Tibial artery (tissue), 4 donors: ENCODE measurements around the gene NT5DC2.

Source experiments
- DNase-seq, 2 donors: peaks; one replicate each; pipeline ENCODE4 v3.0.0-alpha.2; 2019
- H3K27ac ChIP-seq, 2 donors: fragments of 200-600 bp; sonication (generic) in 1 of 2; 1 replicate in 1 of 2; 2 replicates in 1 of 2; pipeline ENCODE4 v1.5.1; 2018 to 2019; ENCODE audit warnings: mild to moderate bottlenecking in 1 of 2
- H3K27me3 ChIP-seq, 2 donors: fragments of 200-600 bp; sonication (generic) in 1 of 2; one replicate each; pipeline versions ENCODE4 v1.5.1 to v1.6.0; 2016 to 2019
- H3K36me3 ChIP-seq, 3 donors: fragments of 200-600 bp; sonication (generic) in 2 of 3; one replicate each; pipeline ENCODE4 v1.5.1; 2016 to 2019; ENCODE audit warnings: mild to moderate bottlenecking in 2 of 3
- H3K4me1 ChIP-seq, 4 donors: fragments of 200-600 bp; sonication (generic) in 2 of 4; 1 replicate in 3 of 4; 2 replicates in 1 of 4; pipeline ENCODE4 v1.5.1; 2016 to 2019
- H3K4me3 ChIP-seq, 2 donors: fragments of 200-600 bp; sonication (generic) in 1 of 2; 1 replicate in 1 of 2; 2 replicates in 1 of 2; pipeline ENCODE4 v1.5.1; 2018 to 2019; ENCODE audit warnings: mild to moderate bottlenecking in 2 of 2
- H3K9me3 ChIP-seq, 3 donors: fragments of 200-600 bp; sonication (generic) in 1 of 3; one replicate each; pipeline ENCODE4 v1.5.1; 2016 to 2019
- intact Hi-C: fragments of 100-400 bp; cut with DNase I; formaldehyde crosslinking; loops from one replicate; pipeline ENCODE4 v1.15.0; 2023; ENCODE audit warnings: low total_unique reads
- TF ChIP-seq, protein P1 (sequence below), 2 experiments: fragments of 200-600 bp in 1 of 2; fragments of 450-650 bp in 1 of 2; IDR thresholded peaks; one replicate each; pipeline ENCODE4 v1.5.1; 2017 to 2019; ENCODE audit warnings: antibody characterized with exemption in 2 of 2, mild to moderate bottlenecking in 1 of 2, moderate library complexity in 1 of 2

NT5DC2 gene

DNA sequence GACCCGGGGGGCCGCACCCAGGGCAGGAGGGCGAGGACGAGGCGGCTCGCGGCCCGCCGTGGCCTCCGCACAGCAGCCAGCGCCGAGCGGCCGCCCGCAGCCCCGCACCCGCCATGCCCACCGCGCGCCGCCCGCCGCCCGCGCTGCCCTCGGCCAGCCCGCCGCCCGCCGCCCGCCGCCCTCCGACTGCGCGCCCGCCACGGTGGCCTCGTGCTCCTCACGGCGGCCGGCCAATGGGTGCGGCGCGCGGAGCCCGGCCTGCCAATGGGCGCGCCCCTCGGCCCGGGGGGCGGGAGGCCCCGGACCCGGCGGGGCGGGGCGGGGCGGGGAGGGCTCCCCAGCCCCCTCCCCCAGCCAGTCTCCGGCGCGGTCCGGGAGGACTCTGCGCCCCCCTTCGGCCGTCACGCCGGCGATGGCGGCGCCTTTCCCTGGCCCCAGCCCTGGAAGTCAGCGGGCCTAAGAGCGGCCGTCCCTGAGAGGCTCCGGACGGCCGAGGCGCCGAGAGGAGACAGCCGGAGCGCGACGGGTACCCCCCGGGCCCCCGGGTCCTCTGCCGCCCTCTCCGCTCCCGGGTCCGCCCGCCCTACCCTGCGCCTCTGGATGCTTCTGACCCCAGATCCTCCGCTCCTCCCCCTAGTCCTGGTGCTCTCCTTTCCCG lies at the start of gene NT5DC2:
Gene NT5DC2, minus strand, starts transcription at position 235 of the 658 bp plus-strand sequence. Its CDS starts 120 bp downstream, at position 115.
- Histone ChIP-seq H3K9me3 (no peaks in the 10 kb centered on the region), H3K36me3 (peaks cover 0 to 3% (median 0%) of the 10 kb centered on the region in 3 donors), H3K27me3 (no peaks in the 10 kb centered on the region), H3K27ac (peak within 1 kb of the TSS; percentile 83 to 92), H3K4me1 (peaks cover 0 to 79% (median 70%) of the 10 kb centered on the region in 4 donors), H3K4me3 (peak within 1 kb of the TSS; percentile 72 to 78)
- TF ChIP-seq, protein P1, sequence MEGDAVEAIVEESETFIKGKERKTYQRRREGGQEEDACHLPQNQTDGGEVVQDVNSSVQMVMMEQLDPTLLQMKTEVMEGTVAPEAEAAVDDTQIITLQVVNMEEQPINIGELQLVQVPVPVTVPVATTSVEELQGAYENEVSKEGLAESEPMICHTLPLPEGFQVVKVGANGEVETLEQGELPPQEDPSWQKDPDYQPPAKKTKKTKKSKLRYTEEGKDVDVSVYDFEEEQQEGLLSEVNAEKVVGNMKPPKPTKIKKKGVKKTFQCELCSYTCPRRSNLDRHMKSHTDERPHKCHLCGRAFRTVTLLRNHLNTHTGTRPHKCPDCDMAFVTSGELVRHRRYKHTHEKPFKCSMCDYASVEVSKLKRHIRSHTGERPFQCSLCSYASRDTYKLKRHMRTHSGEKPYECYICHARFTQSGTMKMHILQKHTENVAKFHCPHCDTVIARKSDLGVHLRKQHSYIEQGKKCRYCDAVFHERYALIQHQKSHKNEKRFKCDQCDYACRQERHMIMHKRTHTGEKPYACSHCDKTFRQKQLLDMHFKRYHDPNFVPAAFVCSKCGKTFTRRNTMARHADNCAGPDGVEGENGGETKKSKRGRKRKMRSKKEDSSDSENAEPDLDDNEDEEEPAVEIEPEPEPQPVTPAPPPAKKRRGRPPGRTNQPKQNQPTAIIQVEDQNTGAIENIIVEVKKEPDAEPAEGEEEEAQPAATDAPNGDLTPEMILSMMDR (IDR thresholded peaks at IDR 0.05): no peak
- peak in 1 of 2 donors; percentile 84 for DNase-seq
- intact Hi-C loops: loop anchor here (10.0 kb wide), 1 partner anchor 59 kb away; no protein-coding TSS in a partner anchor

DNA sequence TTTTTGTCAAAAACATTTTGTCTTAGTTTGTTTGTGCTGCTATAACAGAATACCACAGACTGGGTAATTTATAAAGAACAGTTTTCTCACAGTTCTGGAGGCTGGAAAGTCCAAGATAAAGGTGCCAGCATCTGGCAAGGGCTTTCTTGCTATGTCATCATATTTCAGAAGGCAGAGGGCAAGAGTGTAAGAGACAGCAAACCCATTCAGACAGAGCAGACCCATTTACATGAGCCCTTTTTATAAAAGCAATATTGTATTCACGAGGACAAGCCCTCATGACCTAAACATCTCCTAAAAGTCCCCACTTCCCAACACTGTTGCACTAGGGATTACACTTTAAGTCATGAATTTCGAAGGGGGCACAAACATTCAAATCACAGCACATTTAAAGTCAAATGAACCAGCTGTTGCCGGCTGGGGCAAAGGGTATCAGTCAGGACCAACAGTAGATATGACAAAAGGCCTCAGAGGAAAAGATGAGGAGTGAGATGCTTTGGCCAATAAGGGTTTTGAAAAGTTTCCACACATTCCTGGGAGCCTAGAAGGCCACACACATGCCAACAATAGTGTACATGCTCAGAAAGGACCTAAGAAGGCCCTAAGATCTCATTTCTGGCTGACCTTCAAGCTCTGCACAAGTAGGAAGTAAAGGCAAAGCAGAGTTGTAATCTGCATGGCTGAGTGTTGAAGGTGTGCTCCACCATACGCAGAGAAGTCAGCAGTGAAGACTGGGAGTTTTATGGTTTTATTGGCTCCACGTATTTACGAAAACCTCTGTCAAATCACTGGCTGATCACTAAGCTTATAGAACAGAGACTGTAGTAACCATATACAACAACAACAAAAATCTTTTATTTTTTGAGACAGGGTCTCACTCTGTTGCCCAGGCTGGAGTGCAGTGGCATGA lies 40.7 kb upstream of the NT5DC2 start:
- Histone ChIP-seq H3K27ac (no peak overlapping the region), H3K4me1 (no peaks in the 10 kb centered on the region), H3K9me3 (no peaks in the 10 kb centered on the region), H3K36me3 (peaks cover 28 to 77% (median 58%) of the 10 kb centered on the region in 3 donors), H3K27me3 (no peaks in the 10 kb centered on the region), H3K4me3 (no peak overlapping the region)
- TF ChIP-seq, protein P1 (IDR thresholded peaks at IDR 0.05): no peak
- no peak for DNase-seq
- intact Hi-C loops: no loop called here

DNA sequence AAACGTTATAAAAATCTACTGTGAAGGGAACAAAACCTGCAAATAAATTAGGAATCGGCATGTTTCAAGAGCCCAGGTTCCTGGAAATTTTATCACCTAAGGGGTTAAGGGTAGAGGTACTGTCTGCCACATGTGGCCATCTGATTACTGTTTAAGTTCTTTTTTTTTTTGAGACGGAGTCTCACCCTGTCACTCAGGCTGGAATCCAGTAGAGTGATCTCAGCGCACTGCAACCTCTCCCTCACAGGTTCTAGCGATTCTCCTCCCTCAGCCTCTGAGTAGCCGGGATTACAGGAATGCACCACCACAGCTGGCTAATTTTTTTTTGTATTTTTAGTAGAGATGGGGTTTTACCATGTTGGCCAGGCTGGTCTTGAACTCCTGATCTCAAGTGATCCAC lies 38.6 kb upstream of the NT5DC2 start:
- no peak for DNase-seq
- Histone ChIP-seq H3K4me3 (no peak overlapping the region), H3K36me3 (peaks cover 18 to 64% (median 39%) of the 10 kb centered on the region in 3 donors), H3K27ac (no peak overlapping the region), H3K9me3 (no peaks in the 10 kb centered on the region), H3K27me3 (no peaks in the 10 kb centered on the region), H3K4me1 (no peaks in the 10 kb centered on the region)
- intact Hi-C loops: no loop called here
- TF ChIP-seq, protein P1 (IDR thresholded peaks at IDR 0.05): no peak

DNA sequence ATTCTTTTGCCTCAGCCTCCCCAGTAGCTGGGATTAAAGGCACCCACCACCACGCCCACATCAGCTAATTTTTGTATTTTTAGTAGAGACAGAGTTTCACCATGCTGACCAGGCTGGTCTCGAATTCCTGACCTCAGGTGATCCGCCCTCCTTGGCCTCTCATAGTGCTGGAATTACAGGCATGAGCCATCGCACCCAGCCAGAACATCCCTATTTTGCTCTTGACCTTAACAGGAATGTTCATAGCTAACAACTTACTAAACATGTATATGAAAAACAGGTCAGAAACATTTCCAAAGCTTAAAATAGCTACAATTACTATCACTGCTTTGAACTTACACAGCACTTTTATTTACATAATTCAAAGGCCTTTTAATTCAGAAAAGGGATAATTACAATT lies 36.4 kb upstream of the NT5DC2 start:
- no peak overlapping the region for H3K4me3 ChIP-seq
- no peaks in the 10 kb centered on the region for H3K4me1 ChIP-seq
- intact Hi-C loops: no loop called here
- H3K36me3 ChIP-seq: peaks cover 22 to 62% (median 25%) of the 10 kb centered on the region in 3 donors
- H3K27me3 ChIP-seq: no peaks in the 10 kb centered on the region
- no peaks in the 10 kb centered on the region for H3K9me3 ChIP-seq
- no peak overlapping the region for H3K27ac ChIP-seq
- DNase-seq: no peak
- TF ChIP-seq, protein P1 (IDR thresholded peaks at IDR 0.05): no peak

DNA sequence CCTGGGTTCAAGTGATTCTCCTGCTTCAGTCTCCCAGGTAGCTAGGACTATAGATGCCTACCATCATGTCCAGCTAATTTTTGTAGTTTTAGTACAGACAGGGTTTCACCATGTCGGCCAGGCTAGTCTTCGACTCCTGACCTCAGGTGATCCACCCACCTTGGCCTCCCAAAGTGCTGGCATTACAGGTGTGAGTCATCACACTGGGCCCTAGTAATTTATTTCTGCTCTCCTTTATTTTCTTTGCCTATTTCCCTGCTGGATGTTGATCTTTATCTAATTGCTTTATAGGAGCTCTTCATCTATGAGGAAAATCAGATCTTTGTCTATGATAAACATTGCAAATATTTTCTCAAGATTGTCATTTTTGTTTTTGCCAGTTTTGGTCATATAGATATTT lies 34.4 kb upstream of the NT5DC2 start:
- no peak for DNase-seq
- peaks cover 20 to 61% (median 23%) of the 10 kb centered on the region in 3 donors for H3K36me3 ChIP-seq
- no peaks in the 10 kb centered on the region for H3K27me3 ChIP-seq
- H3K27ac ChIP-seq: no peak overlapping the region
- no peak overlapping the region for H3K4me3 ChIP-seq
- H3K4me1 ChIP-seq: no peaks in the 10 kb centered on the region
- intact Hi-C loops: no loop called here
- TF ChIP-seq, protein P1 (IDR thresholded peaks at IDR 0.05): no peak
- no peaks in the 10 kb centered on the region for H3K9me3 ChIP-seq
